NT2/D1 (cell line): Measurements from ENCODE around the gene PRSS38.

Source experiments
- SUZ12 ChIP-seq: IDR thresholded peaks from 2 replicates; pipeline ENCODE4 v1.6.1; 2011; ENCODE audit not compliant: insufficient read length, insufficient read depth; ENCODE audit errors: extremely low read depth
- ZNF274 ChIP-seq: IDR thresholded peaks from 2 replicates; pipeline ENCODE4 v1.6.1; 2011; ENCODE audit warnings: mild to moderate bottlenecking, low read depth, low read length

GRCh38 chr1:227891223-227891954, 75.9 kb downstream of the PRSS38 start:
- TF ChIP-seq ZNF274 (no peak), SUZ12 (no peak)
